ENCODE measurements around the gene DOC2B. TPM values are rescaled to one million over a fixed set of nuclear protein-coding genes. Genes with fewer than 3 reads are reported as not detected.
"Not testable (repeated sequence)": the region's sequence is repeated elsewhere in the genome, so short reads cannot be mapped to it uniquely, and the experiment has no call there.

Gene DOC2B
- total RNA-seq, 1 experiment from 2014 or later = 0.17 TPM

GRCh38 chr17:136531-136930 is 44.9 kb downstream of the DOC2B start:
- 0 out of 2 replicates have a peak, but pooled peaks have one; percentile 34 for TF ChIP-seq CTCF (conservative IDR thresholded peaks at IDR 0.05; ENCODE audit: low read depth, low read length)
- H3K4me3 ChIP-seq (ENCODE audit: low read depth, low read length, poor library complexity, severe bottlenecking); H3K36me3 ChIP-seq (ENCODE audit: insufficient read depth, low read length, poor library complexity, severe bottlenecking); CTCF ChIA-PET; H3K27me3 ChIP-seq (replicated peaks; ENCODE audit: insufficient read depth, low read depth, low read length, poor library complexity); H3K27ac ChIP-seq (ENCODE audit: low read depth, low read length, poor library complexity, severe bottlenecking); H3K4me1 ChIP-seq (ENCODE audit: insufficient read depth, low read length, poor library complexity, severe bottlenecking); H3K9me3 ChIP-seq (ENCODE audit: low read depth, low read length, poor library complexity, severe bottlenecking); BruUV-seq (replicated peaks); intact Hi-C loops (cut with micrococcal nuclease; ENCODE audit: unreplicated experiment); DNase-seq (ENCODE audit: low spot score); POLR2A ChIA-PET (ENCODE audit: low non-redundant PET): not testable (repeated sequence)

- H3K9me3 ChIP-seq (ENCODE audit: low read depth, low read length, poor library complexity, severe bottlenecking); H3K27ac ChIP-seq (ENCODE audit: low read depth, low read length, poor library complexity, severe bottlenecking); POLR2A ChIA-PET (ENCODE audit: low non-redundant PET); intact Hi-C loops (cut with micrococcal nuclease; ENCODE audit: unreplicated experiment); DNase-seq (ENCODE audit: low spot score); H3K4me3 ChIP-seq (ENCODE audit: low read depth, low read length, poor library complexity, severe bottlenecking); H3K4me1 ChIP-seq (ENCODE audit: insufficient read depth, low read length, poor library complexity, severe bottlenecking); H3K36me3 ChIP-seq (ENCODE audit: insufficient read depth, low read length, poor library complexity, severe bottlenecking); BruUV-seq (replicated peaks); H3K27me3 ChIP-seq (replicated peaks; ENCODE audit: insufficient read depth, low read depth, low read length, poor library complexity); CTCF ChIA-PET: not testable (repeated sequence)
Measured at GRCh38 chr17:135895-136294, 45.6 kb downstream of the DOC2B start.

- H3K27me3 ChIP-seq (replicated peaks; ENCODE audit: insufficient read depth, low read depth, low read length, poor library complexity); H3K4me1 ChIP-seq (ENCODE audit: insufficient read depth, low read length, poor library complexity, severe bottlenecking); H3K36me3 ChIP-seq (ENCODE audit: insufficient read depth, low read length, poor library complexity, severe bottlenecking); H3K4me3 ChIP-seq (ENCODE audit: low read depth, low read length, poor library complexity, severe bottlenecking); H3K27ac ChIP-seq (ENCODE audit: low read depth, low read length, poor library complexity, severe bottlenecking); BruUV-seq (replicated peaks); H3K9me3 ChIP-seq (ENCODE audit: low read depth, low read length, poor library complexity, severe bottlenecking); intact Hi-C loops (cut with micrococcal nuclease; ENCODE audit: unreplicated experiment); POLR2A ChIA-PET (ENCODE audit: low non-redundant PET); DNase-seq (ENCODE audit: low spot score); CTCF ChIA-PET: not testable (repeated sequence)
Measured at GRCh38 chr17:135022-135421, 46.4 kb downstream of the DOC2B start.

- H3K36me3 ChIP-seq (ENCODE audit: insufficient read depth, low read length, poor library complexity, severe bottlenecking); H3K9me3 ChIP-seq (ENCODE audit: low read depth, low read length, poor library complexity, severe bottlenecking); H3K27ac ChIP-seq (ENCODE audit: low read depth, low read length, poor library complexity, severe bottlenecking); H3K4me1 ChIP-seq (ENCODE audit: insufficient read depth, low read length, poor library complexity, severe bottlenecking); BruUV-seq (replicated peaks); CTCF ChIA-PET; H3K27me3 ChIP-seq (replicated peaks; ENCODE audit: insufficient read depth, low read depth, low read length, poor library complexity); intact Hi-C loops (cut with micrococcal nuclease; ENCODE audit: unreplicated experiment); DNase-seq (ENCODE audit: low spot score); H3K4me3 ChIP-seq (ENCODE audit: low read depth, low read length, poor library complexity, severe bottlenecking); POLR2A ChIA-PET (ENCODE audit: low non-redundant PET): not testable (repeated sequence)
- peak; percentile 29; the same call in 1 of the 2 replicates for TF ChIP-seq CTCF (conservative IDR thresholded peaks at IDR 0.05; ENCODE audit: low read depth, low read length)
Measured at GRCh38 chr17:134332-134785, 47.1 kb downstream of the DOC2B start.

- not testable (repeated sequence) for BruUV-seq (replicated peaks)
Measured at GRCh38 chr17:133932-134331, 47.5 kb downstream of the DOC2B start.

More at GRCh38 chr17:133932-134331, 47.5 kb downstream of the DOC2B start:
- H3K27me3 ChIP-seq (replicated peaks; ENCODE audit: insufficient read depth, low read depth, low read length, poor library complexity); DNase-seq (ENCODE audit: low spot score); H3K4me1 ChIP-seq (ENCODE audit: insufficient read depth, low read length, poor library complexity, severe bottlenecking); POLR2A ChIA-PET (ENCODE audit: low non-redundant PET); H3K36me3 ChIP-seq (ENCODE audit: insufficient read depth, low read length, poor library complexity, severe bottlenecking); H3K27ac ChIP-seq (ENCODE audit: low read depth, low read length, poor library complexity, severe bottlenecking); intact Hi-C loops (cut with micrococcal nuclease; ENCODE audit: unreplicated experiment); CTCF ChIA-PET; H3K4me3 ChIP-seq (ENCODE audit: low read depth, low read length, poor library complexity, severe bottlenecking); H3K9me3 ChIP-seq (ENCODE audit: low read depth, low read length, poor library complexity, severe bottlenecking): not testable (repeated sequence)
